Measurements from ENCODE around the gene LUC7L2.

GRCh38 chr7:139370301-139370942, 10.7 kb downstream of the LUC7L2 start:
- TF ChIP-seq, protein P1, sequence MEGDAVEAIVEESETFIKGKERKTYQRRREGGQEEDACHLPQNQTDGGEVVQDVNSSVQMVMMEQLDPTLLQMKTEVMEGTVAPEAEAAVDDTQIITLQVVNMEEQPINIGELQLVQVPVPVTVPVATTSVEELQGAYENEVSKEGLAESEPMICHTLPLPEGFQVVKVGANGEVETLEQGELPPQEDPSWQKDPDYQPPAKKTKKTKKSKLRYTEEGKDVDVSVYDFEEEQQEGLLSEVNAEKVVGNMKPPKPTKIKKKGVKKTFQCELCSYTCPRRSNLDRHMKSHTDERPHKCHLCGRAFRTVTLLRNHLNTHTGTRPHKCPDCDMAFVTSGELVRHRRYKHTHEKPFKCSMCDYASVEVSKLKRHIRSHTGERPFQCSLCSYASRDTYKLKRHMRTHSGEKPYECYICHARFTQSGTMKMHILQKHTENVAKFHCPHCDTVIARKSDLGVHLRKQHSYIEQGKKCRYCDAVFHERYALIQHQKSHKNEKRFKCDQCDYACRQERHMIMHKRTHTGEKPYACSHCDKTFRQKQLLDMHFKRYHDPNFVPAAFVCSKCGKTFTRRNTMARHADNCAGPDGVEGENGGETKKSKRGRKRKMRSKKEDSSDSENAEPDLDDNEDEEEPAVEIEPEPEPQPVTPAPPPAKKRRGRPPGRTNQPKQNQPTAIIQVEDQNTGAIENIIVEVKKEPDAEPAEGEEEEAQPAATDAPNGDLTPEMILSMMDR (IDR thresholded peaks at IDR 0.05; ENCODE audit: insufficient read depth, low read depth, low read length): no peak
- TF ChIP-seq EZH2 (IDR thresholded peaks at IDR 0.05; ENCODE audit: insufficient read depth, low read length): no peak
